ENCODE data around the gene KCNK18.
"Not testable (repeated sequence)": the region's sequence is repeated elsewhere in the genome, so short reads cannot be mapped to it uniquely, and the experiment has no call there.

The KCNK18 gene

GRCh38 chr10:117170244-117170643, 27.0 kb upstream of the KCNK18 start:
- DNase-seq (ENCODE audit: low read depth in 2 of 2) = no peak

- peak; percentile 37 to 38 for DNase-seq (ENCODE audit: low read depth in 2 of 2)
Measured at GRCh38 chr10:117174439-117175214, 22.7 kb upstream of the KCNK18 start.

GRCh38 chr10:117175215-117175900, 21.9 kb upstream of the KCNK18 start:
- DNase-seq (ENCODE audit: low read depth in 2 of 2) = no peak

GRCh38 chr10:117175901-117176534, 21.3 kb upstream of the KCNK18 start:
- peak; percentile 40 to 51 for DNase-seq (ENCODE audit: low read depth in 2 of 2)

GRCh38 chr10:117178190-117178589, 19.1 kb upstream of the KCNK18 start:
- no peak for DNase-seq (ENCODE audit: low read depth in 2 of 2)

GRCh38 chr10:117184296-117184695, 13.0 kb upstream of the KCNK18 start:
- no peak for DNase-seq (ENCODE audit: low read depth in 2 of 2)

- no peak for DNase-seq (ENCODE audit: low read depth in 2 of 2)
Measured at GRCh38 chr10:117184821-117185220, 12.5 kb upstream of the KCNK18 start.

GRCh38 chr10:117185817-117186216, 11.5 kb upstream of the KCNK18 start:
- DNase-seq (ENCODE audit: low read depth in 2 of 2) = not testable (repeated sequence)

GRCh38 chr10:117186832-117187615, 10.3 kb upstream of the KCNK18 start:
- no peak for DNase-seq (ENCODE audit: low read depth in 2 of 2)

GRCh38 chr10:117188371-117188770, 8.9 kb upstream of the KCNK18 start:
- DNase-seq (ENCODE audit: low read depth in 2 of 2) = no peak

GRCh38 chr10:117189557-117189956, 7.7 kb upstream of the KCNK18 start:
- DNase-seq (ENCODE audit: low read depth in 2 of 2) = no peak

- no peak for DNase-seq (ENCODE audit: low read depth in 2 of 2)
Measured at GRCh38 chr10:117198088-117198487, 799 bp downstream of the KCNK18 start.

- no peak for DNase-seq (ENCODE audit: low read depth in 2 of 2)
Measured at GRCh38 chr10:117201826-117202225, 4.5 kb downstream of the KCNK18 start.

GRCh38 chr10:117204316-117204715, 7.0 kb downstream of the KCNK18 start:
- DNase-seq (ENCODE audit: low read depth in 2 of 2) = no peak

- DNase-seq (ENCODE audit: low read depth in 2 of 2) = no peak
Measured at GRCh38 chr10:117212176-117212575, 14.9 kb downstream of the KCNK18 start.

- no peak for DNase-seq (ENCODE audit: low read depth in 2 of 2)
Measured at GRCh38 chr10:117214401-117214800, 17.1 kb downstream of the KCNK18 start.

- DNase-seq (ENCODE audit: low read depth in 2 of 2) = no peak
Measured at GRCh38 chr10:117215079-117215478, 17.8 kb downstream of the KCNK18 start.

- DNase-seq (ENCODE audit: low read depth in 2 of 2) = no peak
Measured at GRCh38 chr10:117216028-117216427, 18.7 kb downstream of the KCNK18 start.

GRCh38 chr10:117216611-117217195, 19.4 kb downstream of the KCNK18 start:
- DNase-seq (ENCODE audit: low read depth in 2 of 2) = peak; percentile 32 to 34

- DNase-seq (ENCODE audit: low read depth in 2 of 2) = no peak
Measured at GRCh38 chr10:117217196-117217761, 20.0 kb downstream of the KCNK18 start.

- no peak for DNase-seq (ENCODE audit: low read depth in 2 of 2)
Measured at GRCh38 chr10:117218654-117219053, 21.4 kb downstream of the KCNK18 start.
